Sciatic nerve (tissue), 2 donors: ENCODE results near the gene IMMP2L. TPM values are rescaled to one million over a fixed set of nuclear protein-coding genes. Genes with fewer than 3 reads are reported as not detected.
"Not testable (repeated sequence)": the region's sequence is repeated elsewhere in the genome, so short reads cannot be mapped to it uniquely, and the experiment has no call there.

ENCODE experiments used
- ATAC-seq: fragments of 200-7000 bp; cut with Tn5 transposase; one replicate; pipeline ENCODE4 v1.9.1; 2020; ENCODE audit warnings: mild to moderate bottlenecking, moderate library complexity
- DNase-seq: peaks from one replicate; pipeline ENCODE4 v3.0.0-alpha.2; 2020; ENCODE audit warnings: low spot score
- intact Hi-C: fragments of 100-400 bp; cut with DNase I; formaldehyde crosslinking; loops from one replicate; pipeline ENCODE4 v1.14.2; 2022
- total RNA-seq: library from RNA; stranded (reverse); fragmentation: NEBNext Ultra II Directional; extraction: Animal tissue kit (Norgen Biotek cat#: 25700); gene quantifications from one replicate; pipeline ENCODE4 v1.2.1, GENCODE V29; 2021
- donor health status: DM: no; HTN: no; CAD: no.
- donor health status: DM: no; HTN: no; CAD: no.

The IMMP2L gene
- total RNA-seq, 1 donor from 2014 or later = 33.6 TPM

DNA sequence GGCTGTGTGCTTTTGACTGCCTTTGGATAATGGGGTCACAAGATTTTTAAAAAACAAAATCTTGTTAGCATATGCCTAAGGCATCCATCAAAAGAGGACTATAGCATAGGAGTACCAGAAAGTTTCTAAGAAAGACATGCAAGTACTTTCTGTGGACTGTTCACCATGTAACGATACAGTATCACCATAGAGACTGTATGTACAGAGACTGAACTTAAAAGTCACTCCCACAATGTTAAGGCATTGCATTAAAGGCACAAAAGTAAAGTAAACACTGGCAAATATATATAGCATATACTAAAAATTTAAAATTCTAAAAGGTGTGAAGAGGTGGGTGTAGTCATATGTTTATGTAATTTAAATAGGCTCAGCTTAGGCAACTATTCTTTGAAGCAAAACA, 190.9 kb downstream of the IMMP2L start:
- intact Hi-C loops = no loop called here
- no peak for DNase-seq
- ATAC-seq = no peak

DNA sequence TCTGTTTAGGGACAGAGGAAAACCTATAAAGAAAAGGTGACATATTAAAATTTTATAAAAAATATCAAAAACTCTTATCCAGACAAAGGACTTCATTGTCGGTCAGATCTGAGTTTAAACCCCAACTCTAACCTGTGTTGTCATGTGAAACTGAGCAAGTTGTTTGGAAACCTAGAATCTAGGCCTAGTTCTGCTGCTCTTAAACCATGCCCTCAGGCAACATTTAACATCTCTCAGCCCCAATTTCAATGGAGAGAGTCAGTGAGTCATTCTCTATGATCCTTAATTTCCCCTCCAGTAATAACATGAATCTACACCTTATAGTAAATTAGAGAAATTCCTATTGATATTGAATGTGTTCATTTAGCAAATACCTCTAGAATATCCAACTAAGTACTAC, 192.3 kb downstream of the IMMP2L start:
- intact Hi-C loops = no loop called here
- ATAC-seq (no peak), DNase-seq (no peak)

DNA sequence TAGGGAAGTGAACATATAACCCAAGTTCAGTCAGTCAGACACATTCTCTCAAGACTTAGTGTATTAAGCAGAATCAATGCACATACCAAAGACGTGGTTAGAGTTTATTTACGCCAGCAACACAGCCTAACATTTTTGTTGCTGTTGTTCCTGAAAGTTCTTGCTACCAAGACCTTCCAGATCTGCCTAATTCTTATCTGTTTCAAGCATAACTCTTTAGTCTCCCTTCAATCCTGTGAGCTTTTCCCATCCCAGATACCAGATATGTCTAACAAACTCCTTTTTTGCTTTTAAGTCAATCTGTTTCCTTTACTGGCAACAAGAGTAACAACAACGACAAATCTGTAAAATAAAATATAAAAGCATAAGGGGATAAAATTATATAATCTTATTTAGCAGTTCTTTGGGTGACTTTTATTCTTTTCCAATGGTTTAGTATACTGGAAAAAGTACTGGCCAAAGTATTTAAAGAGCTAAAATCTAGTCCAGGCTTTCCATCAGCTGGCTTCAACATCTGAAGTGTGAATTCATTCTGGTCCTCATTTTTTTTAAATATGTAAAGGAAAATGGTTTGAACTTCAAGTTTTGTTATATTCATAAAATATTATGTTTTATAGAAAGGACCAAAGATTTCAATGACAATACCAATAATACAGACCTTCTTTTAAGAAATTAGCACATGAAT, 193.8 kb downstream of the IMMP2L start:
- intact Hi-C loops = no loop called here
- no peak for DNase-seq
- no peak for ATAC-seq

DNA sequence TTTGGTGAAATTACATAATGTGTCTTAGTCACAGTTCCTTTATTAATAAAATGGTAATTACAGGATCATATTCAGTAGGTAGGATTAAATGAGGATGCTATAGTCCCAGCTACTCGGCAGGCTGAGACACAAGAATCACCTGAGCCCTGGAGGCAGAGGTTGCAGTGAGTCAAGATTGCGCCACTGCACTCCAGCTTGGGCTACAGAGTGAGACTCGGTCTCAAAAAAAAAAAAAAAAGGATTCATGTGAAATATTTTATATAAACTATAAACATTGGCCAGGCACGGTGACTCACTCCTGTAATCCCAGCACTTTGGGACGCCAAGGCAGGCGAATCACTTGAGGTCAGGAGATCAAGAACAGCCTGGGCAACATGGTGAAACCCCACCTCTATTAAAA, 197.9 kb downstream of the IMMP2L start:
- intact Hi-C loops = no loop called here
- DNase-seq = no peak
- no peak for ATAC-seq

DNA sequence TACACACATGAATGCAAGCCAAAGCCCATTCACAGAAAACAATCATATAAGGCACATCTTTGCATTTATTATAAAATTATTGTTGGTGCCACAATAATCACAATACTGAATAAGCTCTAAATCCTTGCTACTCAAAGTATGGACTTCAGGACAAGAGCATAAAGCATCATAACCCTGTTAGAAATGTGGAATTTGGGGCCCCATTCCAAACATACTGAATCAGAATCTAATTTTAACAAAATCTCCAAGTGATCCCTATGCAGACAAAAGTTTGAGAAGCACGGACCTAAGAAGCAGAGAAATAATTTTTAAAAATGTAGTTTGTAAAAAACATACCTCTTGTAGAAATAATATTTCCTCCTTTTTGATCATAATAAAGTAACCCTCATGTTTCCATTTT, 199.2 kb downstream of the IMMP2L start:
- ATAC-seq (no peak), DNase-seq (no peak)
- intact Hi-C loops = no loop called here

DNA sequence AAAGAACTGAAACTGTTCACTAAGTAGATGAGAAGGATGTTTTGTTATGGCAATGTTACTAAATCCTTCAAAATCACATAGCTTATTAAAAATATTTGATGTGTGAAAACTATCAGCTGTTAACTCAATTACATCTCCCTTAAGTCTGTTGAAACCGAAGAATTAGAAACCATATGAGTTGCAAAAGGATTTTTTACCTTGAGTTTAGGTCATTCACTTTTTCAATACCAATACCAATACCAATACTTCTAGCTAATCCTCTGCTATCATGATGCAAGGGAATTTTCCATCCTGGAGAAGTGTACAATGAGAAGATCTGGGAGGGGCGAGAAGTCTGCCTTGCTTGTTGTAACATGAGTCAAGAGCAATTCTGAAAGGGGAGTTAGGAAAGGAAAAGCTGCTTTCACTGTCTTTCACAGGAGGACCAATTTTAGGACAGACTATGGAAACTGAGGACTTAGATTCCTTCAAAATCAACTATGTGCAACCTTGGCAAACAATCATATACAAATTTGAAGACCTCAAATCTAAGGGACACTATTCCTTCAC, 199.7 kb downstream of the IMMP2L start:
- DNase-seq = no peak
- ATAC-seq = no peak
- intact Hi-C loops = no loop called here

DNA sequence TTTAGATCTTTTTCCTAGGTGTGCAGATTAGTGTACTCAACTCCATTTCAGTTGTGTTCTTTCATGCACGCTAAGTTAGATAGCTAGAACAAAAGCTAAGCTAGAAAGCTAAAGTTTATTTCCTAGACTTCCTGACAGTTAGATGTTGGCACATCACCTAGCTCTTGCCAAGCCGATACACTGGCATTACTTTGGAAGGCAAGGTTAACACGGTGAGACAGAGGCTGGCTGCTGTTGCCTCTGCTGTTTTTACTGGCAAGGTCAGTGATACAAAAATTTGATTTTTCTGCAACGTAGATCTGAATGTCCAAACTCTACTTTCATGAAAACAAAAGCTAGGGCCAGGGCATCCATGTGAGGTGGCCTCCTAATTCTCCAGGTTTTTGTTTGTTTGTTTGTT, 203.4 kb downstream of the IMMP2L start:
- ATAC-seq = no peak
- intact Hi-C loops = no loop called here
- DNase-seq = no peak

DNA sequence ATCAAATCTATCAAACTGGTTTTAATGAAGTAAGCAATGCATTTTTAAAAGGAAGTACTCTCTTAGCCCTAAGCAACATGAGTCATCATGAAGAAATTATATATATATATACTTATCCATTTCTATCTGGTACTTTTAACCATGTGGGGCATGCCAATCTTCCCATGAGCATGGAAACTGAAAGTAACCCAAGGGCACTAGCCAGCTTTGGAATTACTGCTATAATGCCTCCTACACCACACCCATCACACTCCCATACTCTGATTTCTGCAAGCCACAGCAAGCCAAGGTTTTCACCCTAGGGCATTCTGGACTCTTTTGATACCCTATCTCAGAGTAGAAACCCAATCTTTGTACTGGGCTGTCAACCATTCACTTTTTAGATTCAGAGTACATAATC, 204.6 kb downstream of the IMMP2L start:
- ATAC-seq (no peak), DNase-seq (no peak)
- intact Hi-C loops = no loop called here

DNA sequence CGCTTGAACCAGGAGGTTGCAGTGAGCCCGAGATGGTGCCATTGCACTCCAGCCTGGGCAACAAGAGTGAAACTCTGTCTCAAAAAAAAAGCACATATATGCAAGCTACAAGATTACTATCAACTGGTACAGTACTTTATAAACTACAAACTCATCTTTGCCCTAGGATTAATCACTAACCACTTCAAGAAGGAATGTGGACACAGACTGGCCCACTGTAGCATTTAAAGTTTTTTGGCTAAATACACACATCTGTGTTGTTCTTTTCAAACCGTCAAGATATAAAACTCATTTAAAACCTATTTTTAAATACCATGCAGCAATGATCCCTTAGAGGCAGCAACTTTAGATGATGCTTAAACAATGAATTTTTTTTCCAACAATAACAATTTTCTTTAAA, 205.4 kb downstream of the IMMP2L start:
- DNase-seq (no peak), ATAC-seq (no peak)
- intact Hi-C loops = no loop called here

DNA sequence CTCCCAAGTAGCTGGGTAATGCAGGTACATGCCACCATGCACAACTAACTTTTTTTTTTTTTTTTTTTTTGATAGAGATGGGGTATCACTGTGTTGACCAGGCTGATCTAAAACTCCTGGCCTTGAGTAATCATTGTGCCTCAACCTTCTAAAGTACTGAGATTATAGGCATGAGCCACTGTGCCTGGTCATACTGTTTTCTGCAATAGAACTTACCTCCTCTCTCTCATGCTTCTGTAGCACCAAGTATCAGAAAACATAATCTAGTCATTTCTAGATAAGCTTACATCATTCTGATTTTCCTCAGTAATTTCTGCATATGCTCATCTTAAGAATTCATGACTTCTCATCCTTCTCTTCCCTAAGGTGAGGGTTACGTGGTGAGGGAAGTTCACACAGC, 210.0 kb downstream of the IMMP2L start:
- ATAC-seq (no peak), DNase-seq (no peak)
- intact Hi-C loops = no loop called here

DNA sequence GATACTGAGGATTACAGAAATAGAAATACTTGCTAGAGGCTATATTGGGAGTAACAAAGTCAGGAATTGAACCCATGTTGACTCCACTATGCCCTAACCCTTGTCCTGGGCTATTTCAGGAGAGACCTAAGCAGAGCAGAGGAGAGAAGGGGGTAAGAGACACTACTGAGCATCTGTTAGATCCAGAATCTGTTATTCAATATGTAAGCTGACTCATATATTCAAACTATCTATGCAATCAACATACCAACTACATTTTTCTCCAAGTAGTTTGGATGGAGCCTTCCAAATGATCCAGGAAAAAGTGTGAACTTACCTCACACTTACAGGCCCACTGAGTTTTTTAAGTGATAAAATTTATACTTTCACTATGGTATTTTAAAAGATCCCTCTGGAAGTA, 216.1 kb downstream of the IMMP2L start:
- no peak for DNase-seq
- ATAC-seq = no peak
- intact Hi-C loops = no loop called here

DNA sequence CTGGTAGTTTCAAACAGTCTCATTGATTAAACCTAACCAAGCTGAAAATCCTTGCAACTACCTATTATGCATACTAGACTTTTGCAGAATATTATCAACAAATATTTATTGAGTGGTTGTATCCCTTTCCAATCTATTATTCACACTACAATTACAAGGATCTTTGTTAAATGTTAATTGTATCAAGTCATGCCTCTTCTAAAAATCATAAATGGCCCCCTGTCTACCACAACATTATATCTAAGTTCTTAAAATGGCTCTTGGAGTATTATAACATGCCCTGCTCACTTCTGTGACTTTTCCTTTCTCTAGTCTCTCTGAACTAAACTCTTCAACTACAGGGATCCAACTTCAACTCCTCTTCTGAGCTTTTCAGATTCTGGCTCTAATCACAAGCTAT, 219.3 kb downstream of the IMMP2L start:
- intact Hi-C loops = no loop called here
- no peak for ATAC-seq
- no peak for DNase-seq

DNA sequence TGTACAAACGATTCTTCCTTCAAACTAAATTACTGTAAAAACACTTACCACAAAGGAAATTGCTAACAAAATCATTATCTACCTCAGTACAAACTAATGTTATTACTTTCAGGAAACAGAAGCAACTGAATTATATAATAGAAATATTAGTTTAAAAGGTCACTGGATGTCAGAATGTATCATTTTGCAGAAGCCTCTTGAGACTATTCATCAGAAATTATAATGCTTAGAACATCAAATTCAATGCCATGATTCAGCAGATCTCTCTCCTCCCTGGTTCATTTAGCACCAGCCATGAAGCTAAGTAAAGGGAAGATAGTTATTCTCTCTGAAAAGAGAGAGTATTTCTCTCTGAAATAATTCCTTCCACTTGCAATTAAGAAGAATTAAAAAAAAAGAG, 223.3 kb downstream of the IMMP2L start:
- intact Hi-C loops = no loop called here
- ATAC-seq (no peak), DNase-seq (no peak)

DNA sequence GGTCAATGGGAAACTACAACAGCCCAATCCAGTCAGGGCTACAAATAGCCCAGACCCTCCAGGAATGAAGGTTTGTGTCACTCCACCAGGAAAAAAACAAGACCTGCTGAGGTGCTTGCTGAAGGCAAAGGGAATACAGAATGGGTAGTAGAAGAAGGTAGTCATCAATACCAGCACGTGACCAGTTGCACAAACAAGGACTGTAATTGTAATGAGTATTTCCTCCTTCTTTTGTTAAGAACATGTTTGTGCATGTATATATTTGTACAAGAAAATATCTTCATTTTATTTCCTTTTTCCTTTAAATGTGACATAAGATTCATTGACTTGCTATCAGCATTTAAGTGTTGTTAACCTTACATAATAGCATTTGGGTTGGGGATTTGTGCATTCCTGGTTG, 229.3 kb downstream of the IMMP2L start:
- intact Hi-C loops = no loop called here
- ATAC-seq = no peak
- DNase-seq = no peak

DNA sequence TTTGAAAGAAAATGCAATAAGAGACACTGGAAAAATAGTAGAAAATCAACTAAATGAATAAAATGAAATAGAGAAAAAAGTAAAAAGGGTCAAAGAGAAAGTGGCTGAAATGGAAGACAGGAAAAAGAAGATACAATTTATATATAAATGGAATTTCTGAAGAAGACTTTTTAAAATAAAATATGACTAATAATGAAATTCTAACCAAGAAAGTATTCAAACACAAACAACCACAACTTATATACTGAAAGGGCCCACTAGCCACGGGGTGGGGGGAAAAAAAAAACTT, 232.1 kb downstream of the IMMP2L start:
- intact Hi-C loops = no loop called here
- DNase-seq (no peak), ATAC-seq (no peak)

DNA sequence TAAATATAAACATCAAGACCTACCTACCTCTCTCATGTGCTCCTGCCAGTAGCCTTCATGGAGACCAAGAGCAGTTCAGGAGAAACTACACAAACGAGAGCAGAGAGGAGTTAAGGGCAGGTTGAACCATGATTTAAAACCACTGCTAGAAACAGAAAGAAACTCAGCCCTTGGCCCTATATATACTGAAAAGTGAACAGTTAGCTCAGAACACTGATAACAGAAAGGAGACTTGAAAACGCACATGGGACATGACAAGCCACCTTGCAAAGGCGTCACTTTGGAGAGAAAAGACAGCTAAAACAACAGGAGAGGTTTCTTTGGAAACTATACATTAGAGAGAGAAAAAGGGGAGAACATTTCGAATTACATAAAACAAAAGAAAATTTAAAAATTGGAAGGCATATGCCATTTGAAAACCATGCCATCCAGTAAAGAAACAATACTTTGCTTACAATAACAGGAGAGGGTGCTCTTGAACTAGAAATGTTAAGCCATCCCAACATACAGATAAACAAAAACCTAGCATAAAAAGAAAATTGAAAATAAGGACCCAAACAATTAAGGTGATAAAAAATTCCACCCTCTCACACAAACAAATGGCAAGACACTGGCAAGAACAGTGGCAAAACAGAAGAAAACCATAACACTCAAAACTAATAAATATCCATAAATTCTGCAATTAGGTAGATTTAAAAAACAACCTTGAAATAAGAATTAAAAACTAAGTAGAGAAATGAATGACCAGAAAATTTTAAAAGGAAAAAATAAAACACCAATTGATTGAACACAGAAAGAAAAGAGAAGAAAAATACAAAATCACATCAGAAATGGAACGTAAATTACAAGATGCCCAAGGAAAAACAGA, 232.7 kb downstream of the IMMP2L start:
- intact Hi-C loops = no loop called here
- DNase-seq (no peak), ATAC-seq (no peak)

DNA sequence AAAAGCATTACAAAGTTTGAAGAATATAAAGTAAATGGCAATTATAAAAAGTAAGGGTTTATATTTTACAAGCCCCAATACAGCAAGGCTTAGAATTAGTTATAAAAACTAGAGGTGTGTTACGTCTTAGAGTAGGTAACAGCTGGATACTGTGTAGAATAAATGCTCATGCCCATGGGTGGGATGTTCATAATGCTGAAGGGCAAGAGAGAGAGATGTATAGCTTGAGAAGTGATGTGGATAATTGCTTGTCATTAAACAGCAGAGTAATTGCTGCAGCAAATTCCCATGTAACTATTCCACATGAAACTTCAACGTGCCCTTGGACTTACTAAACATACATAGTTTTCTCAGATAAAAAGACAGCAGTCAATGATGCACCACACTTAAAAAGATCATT, 233.8 kb downstream of the IMMP2L start:
- DNase-seq (no peak), ATAC-seq (no peak)
- intact Hi-C loops = no loop called here

DNA sequence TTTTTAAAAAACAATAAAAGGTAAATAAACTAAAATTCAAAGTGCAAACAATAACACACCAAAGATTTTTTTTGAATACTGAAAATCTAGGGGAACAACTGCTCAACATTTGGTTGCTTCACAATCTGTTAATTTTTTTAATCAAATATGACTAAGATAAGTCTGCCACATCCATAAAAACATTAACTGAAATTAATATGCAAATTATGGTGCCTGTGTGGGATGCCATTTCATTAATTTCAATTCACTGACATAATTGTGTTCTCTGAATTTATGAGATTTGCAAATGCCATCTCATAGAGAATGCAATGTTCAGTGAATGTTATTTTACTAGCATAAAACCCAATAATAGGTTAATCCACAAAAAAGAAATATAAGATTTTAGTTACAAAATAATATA, 237.5 kb downstream of the IMMP2L start:
- DNase-seq = no peak
- intact Hi-C loops = no loop called here
- no peak for ATAC-seq

DNA sequence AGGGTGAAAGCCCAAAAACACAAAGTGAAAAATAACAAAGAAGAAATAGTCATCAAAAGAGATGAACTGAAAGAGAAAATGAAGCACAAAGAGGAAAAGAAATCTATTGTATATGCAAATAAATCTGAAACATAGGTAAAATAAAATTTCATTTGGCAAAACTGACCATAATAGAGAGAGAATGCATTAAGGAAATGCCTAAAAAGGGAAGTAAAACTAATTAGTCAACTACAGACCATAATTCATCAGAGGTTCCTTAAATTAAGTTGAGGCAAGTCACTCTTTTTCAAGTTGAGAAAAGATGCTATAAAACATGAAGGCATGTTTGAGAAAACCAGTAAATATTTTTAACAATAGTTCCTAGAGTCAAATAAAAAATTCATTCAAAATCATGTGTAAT, 238.1 kb downstream of the IMMP2L start:
- intact Hi-C loops = no loop called here
- DNase-seq (no peak), ATAC-seq (no peak)

DNA sequence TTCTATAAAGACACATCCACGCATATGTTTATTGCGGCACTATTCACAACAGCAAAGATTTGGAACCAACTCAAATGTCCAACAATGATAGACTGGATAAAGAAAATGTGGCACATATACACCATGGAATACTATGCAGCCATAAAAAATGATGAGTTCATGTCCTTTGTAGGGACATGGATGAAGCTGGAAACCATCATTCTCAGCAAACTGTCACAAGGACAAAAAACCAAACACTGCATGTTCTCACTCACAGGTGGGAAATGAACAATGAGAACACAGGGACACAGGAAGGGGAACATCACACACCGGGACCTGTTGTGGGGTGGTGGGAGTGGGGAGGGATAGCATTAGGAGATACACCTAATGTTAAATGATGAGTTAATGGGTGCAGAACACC, 238.6 kb downstream of the IMMP2L start:
- DNase-seq, intact Hi-C loops, ATAC-seq: not testable (repeated sequence)

DNA sequence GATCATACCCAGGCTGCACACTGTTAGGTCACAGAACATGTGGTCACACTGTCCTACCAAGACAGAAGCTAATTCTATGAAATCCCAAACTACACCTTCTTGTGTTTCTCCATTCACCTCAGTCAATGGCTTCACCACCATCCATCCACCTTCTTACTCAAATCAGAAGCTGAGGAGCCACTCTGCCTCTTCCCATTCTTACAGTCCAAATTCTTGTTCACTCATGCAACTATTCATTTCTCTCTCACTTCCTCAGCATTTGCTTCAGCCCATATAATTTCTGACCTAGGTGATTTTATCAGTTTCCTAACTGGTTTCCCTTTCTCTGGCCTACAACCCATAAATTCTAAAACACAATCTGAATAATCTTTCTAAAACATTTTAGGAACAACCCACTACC, 242.2 kb downstream of the IMMP2L start:
- intact Hi-C loops = no loop called here
- ATAC-seq = no peak
- no peak for DNase-seq
